ENCODE data around the gene GPLD1. TPM values are rescaled to one million over a fixed set of nuclear protein-coding genes. Genes with fewer than 3 reads are reported as not detected.

The GPLD1 gene
- total and polyA plus RNA-seq, 2 experiments from 2014 or later: 3.8 to 11.1 TPM

DNA sequence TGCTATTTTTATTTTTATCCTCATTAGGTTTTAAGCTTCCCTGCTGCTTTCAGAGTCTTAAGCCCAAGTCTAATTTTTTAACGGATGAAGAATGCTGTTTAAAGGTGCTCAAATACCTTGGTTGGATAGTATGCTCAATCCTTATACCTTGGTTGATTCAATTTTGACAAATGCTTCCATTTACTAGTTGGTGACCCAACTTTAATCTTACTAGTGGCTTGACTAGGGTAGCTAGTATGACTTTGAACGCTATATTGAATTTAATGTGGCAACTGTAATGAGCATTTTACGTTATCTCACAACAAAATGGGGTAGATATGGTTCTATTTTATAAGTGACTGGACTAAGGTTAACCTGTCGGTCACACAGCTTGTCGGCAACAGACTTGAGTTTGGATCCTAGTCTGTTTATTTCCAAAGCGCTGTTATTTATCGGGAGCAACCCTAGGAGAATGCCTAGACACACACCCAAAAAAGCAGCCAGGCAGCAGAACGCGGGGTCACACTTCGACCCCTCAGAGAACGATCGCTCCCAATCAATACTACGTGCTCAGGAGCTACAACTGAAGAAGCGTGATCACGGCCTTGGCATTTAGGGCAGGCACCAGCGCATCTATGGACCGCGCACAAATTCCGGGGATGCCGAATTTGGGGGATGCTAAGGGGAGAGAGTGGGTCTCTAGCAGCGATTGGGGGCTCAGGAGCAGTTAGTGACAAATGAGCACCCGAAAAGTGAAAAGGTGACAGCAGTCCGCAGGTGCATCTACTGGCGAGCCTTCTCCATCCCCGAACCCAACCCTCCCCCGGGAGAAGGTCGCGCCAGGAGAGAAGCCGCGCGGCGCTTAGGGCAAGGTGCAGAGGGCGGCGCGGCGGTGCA lies 4.8 kb upstream of the GPLD1 start (continued):
- TF ChIP-seq, protein P1, sequence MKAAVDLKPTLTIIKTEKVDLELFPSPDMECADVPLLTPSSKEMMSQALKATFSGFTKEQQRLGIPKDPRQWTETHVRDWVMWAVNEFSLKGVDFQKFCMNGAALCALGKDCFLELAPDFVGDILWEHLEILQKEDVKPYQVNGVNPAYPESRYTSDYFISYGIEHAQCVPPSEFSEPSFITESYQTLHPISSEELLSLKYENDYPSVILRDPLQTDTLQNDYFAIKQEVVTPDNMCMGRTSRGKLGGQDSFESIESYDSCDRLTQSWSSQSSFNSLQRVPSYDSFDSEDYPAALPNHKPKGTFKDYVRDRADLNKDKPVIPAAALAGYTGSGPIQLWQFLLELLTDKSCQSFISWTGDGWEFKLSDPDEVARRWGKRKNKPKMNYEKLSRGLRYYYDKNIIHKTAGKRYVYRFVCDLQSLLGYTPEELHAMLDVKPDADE (IDR thresholded peaks at IDR 0.05): no peak
- TF ChIP-seq ZNF331 (CRISPR knock-in tag; IDR thresholded peaks at IDR 0.05; ENCODE audit: low read depth) (no peak), CREB1 (CRISPR knock-in tag; IDR thresholded peaks at IDR 0.05; ENCODE audit: low read depth) (no peak)

DNA sequence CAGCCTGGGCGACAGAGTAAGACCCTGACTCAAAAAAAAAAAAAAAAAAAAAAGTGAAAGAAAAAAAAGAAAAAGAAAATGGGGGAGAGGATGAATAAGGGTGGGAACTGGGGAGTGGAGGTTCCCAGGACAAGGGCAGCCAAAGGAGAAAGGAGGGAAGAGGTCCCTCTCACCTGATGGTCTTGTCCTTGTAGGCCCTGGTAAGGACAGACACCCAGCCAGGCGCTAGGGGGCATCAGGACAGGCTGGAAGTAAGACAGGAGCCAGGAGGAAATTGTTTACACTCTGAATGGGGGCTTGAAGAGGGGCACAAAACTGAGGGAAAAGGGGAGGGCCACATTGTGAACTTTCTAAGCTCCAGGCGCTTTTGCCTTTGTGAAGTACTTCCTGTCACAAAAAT lies 3.1 kb upstream of the GPLD1 start:
- Histone ChIP-seq H2AFZ (no peak overlapping the region), H3K27me3 (ENCODE audit: insufficient read depth) (peaks cover 32% of the 10 kb centered on the region), H3K4me2 (peak overlapping the region; percentile 95), H3K36me3 (ENCODE audit: insufficient read depth) (no peaks in the 10 kb centered on the region; the same call in 1 of the 2 replicates), H4K20me1 (replicated peaks; ENCODE audit: insufficient read depth) (no peaks in the 10 kb centered on the region), H3K79me2 (replicated peaks; ENCODE audit: insufficient read depth) (no peaks in the 10 kb centered on the region), H3K4me3 (no peak overlapping the region), H3K27ac (ENCODE audit: low read depth) (0 out of 2 replicates have a peak overlapping the region, but pooled peaks have one; percentile 4), H3F3A (replicated peaks; ENCODE audit: low read depth) (peaks cover 16% of the 10 kb centered on the region), H3K4me1 (ENCODE audit: insufficient read depth) (peaks cover 31% of the 10 kb centered on the region; the same call in 1 of the 2 replicates), H3K9me2 (ENCODE audit: insufficient read depth) (no peaks in the 10 kb centered on the region)
- ATAC-seq: peak; percentile 13
- DNase-seq (ENCODE audit: low spot score): peak; percentile 74
- Mint-ChIP-seq H3K9me3 (peaks cover 15% of the 10 kb centered on the region), H3K4me3 (no peak overlapping the region), H3K27me3 (ENCODE audit: insufficient read depth, low read depth, poor library complexity) (peaks cover 30% of the 10 kb centered on the region), H3K27ac (no peak overlapping the region), H3K36me3 (ENCODE audit: low read depth) (peaks cover 10% of the 10 kb centered on the region), H3K4me1 (peaks cover 27% of the 10 kb centered on the region)
- TF ChIP-seq, protein P2, sequence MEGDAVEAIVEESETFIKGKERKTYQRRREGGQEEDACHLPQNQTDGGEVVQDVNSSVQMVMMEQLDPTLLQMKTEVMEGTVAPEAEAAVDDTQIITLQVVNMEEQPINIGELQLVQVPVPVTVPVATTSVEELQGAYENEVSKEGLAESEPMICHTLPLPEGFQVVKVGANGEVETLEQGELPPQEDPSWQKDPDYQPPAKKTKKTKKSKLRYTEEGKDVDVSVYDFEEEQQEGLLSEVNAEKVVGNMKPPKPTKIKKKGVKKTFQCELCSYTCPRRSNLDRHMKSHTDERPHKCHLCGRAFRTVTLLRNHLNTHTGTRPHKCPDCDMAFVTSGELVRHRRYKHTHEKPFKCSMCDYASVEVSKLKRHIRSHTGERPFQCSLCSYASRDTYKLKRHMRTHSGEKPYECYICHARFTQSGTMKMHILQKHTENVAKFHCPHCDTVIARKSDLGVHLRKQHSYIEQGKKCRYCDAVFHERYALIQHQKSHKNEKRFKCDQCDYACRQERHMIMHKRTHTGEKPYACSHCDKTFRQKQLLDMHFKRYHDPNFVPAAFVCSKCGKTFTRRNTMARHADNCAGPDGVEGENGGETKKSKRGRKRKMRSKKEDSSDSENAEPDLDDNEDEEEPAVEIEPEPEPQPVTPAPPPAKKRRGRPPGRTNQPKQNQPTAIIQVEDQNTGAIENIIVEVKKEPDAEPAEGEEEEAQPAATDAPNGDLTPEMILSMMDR (conservative IDR thresholded peaks at IDR 0.05; ENCODE audit: low read depth in 2 of 2): peak; percentile 62 to 77
- no peak for TF ChIP-seq JUNB (IDR thresholded peaks at IDR 0.05; ENCODE audit: unreplicated experiment)

DNA sequence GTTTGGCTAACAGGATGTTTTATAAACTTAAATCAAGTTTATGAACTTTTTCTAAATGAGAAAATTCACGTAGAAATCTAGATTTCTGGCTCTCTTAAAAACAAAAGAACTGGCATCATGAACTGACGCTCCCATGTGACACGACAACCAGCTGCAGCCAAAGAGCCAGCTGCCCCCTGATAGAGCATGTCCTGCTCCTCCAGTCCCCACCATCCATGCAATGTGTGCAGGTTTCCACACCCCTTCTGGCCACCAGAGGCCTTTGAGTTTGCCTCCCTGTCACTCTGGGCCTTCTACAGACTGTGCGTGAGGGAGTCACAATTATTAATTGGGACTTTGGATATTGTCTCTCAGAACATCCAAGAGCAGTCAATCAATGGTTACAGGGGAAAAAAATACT lies 1.6 kb upstream of the GPLD1 start:
- H3K36me3 ChIP-seq (ENCODE audit: insufficient read depth): no peaks in the 10 kb centered on the region; the same call in 1 of the 2 replicates
- H3K79me2 ChIP-seq (replicated peaks; ENCODE audit: insufficient read depth): no peaks in the 10 kb centered on the region
- no peak overlapping the region for H3K4me2 ChIP-seq
- H3K36me3 Mint-ChIP-seq (ENCODE audit: low read depth): no peaks in the 10 kb centered on the region
- H3K9me2 ChIP-seq (ENCODE audit: insufficient read depth): no peaks in the 10 kb centered on the region
- peaks cover 22% of the 10 kb centered on the region for H3K27me3 ChIP-seq (ENCODE audit: insufficient read depth)
- no peak overlapping the region for H3K27ac ChIP-seq (ENCODE audit: low read depth)
- H2AFZ ChIP-seq: no peak overlapping the region
- no peak overlapping the region for H3K4me3 ChIP-seq
- no peaks in the 10 kb centered on the region for H4K20me1 ChIP-seq (replicated peaks; ENCODE audit: insufficient read depth)
- TF ChIP-seq, protein P2 (conservative IDR thresholded peaks at IDR 0.05; ENCODE audit: low read depth in 2 of 2): peak in 1 of 2 experiments; percentile 12; a peak in 1 of 4 replicates
- TF ChIP-seq, protein P1 (IDR thresholded peaks at IDR 0.05): no peak
- peaks cover 21% of the 10 kb centered on the region for H3K27me3 Mint-ChIP-seq (ENCODE audit: insufficient read depth, low read depth, poor library complexity)
- H3K9me3 Mint-ChIP-seq: peaks cover 3% of the 10 kb centered on the region; the same call in 2 of the 3 replicates
- no peak overlapping the region for H3K27ac Mint-ChIP-seq
- peaks cover 12% of the 10 kb centered on the region for H3F3A ChIP-seq (replicated peaks; ENCODE audit: low read depth)
- H3K4me1 Mint-ChIP-seq: peaks cover 24% of the 10 kb centered on the region
- H3K4me3 Mint-ChIP-seq: no peak overlapping the region
- DNase-seq (ENCODE audit: low spot score): no peak
- H3K4me1 ChIP-seq (ENCODE audit: insufficient read depth): peaks cover 29% of the 10 kb centered on the region; the same call in 1 of the 2 replicates
- ATAC-seq: no peak

Data from GM23338 (cell line).